Liver (tissue), 9 donors: Measurements from ENCODE around the gene HNRNPR. TPM values are rescaled to one million over a fixed set of nuclear protein-coding genes. Genes with fewer than 3 reads are reported as not detected.

Experiments used
- DNase-seq: peaks from one replicate; pipeline ENCODE4 v3.0.0-alpha.2; 2017; ENCODE audit warnings: low spot score
- H3K27ac ChIP-seq, 2 donors: one replicate each; pipeline ENCODE4 v1.7.0; 2013; ENCODE audit warnings: inconsistent platforms in 2 of 2, low read length in 2 of 2, control low read depth in 1 of 2, low read depth in 1 of 2, mild to moderate bottlenecking in 1 of 2
- H3K27me3 ChIP-seq, 4 donors: one replicate each; pipeline versions ENCODE4 v1.6.1 to v1.7.0; 2013; ENCODE audit warnings: low read length in 3 of 4, inconsistent platforms in 1 of 4, mild to moderate bottlenecking in 1 of 4, moderate library complexity in 1 of 4; ENCODE audit not compliant: control insufficient read depth in 4 of 4, insufficient read depth in 4 of 4
- H3K36me3 ChIP-seq, 4 donors: one replicate each; pipeline versions ENCODE4 v1.6.1 to v1.7.0; 2013; ENCODE audit warnings: low read length in 3 of 4, mild to moderate bottlenecking in 3 of 4, low read depth in 1 of 4, moderate library complexity in 1 of 4; ENCODE audit not compliant: control insufficient read depth in 4 of 4, insufficient read depth in 3 of 4
- H3K4me1 ChIP-seq, 4 donors: one replicate each; pipeline versions ENCODE4 v1.6.1 to v1.7.0; 2013; ENCODE audit warnings: low read length in 3 of 4, mild to moderate bottlenecking in 3 of 4, moderate library complexity in 1 of 4; ENCODE audit not compliant: control insufficient read depth in 4 of 4, insufficient read depth in 4 of 4
- H3K4me3 ChIP-seq, 3 donors: one replicate each; pipeline versions ENCODE4 v1.6.1 to v1.7.0; 2013; ENCODE audit warnings: low read length in 3 of 3, control low read depth in 1 of 3, low read depth in 1 of 3, mild to moderate bottlenecking in 1 of 3
- H3K9ac ChIP-seq, 2 donors: one replicate each; pipeline ENCODE4 v1.7.0; 2013; ENCODE audit warnings: low read length in 2 of 2, mild to moderate bottlenecking in 2 of 2, moderate library complexity in 2 of 2, control low read depth in 1 of 2, low read depth in 1 of 2
- H3K9me3 ChIP-seq, 4 donors: one replicate each; pipeline versions ENCODE4 v1.6.1 to v1.7.0; 2013; ENCODE audit warnings: low read length in 3 of 4; ENCODE audit not compliant: control insufficient read depth in 4 of 4
- CTCF ChIP-seq: fragments of 150-350 bp; IDR thresholded peaks from 2 replicates; pipeline ENCODE4 v1.5.1; 2017; ENCODE audit warnings: improper control_type of control experiment, low read depth, low read length; ENCODE audit not compliant: missing input control
- EGR1 ChIP-seq, 2 donors: IDR thresholded peaks; 2 replicates each; pipeline ENCODE4 v1.6.1; 2016 to 2018; ENCODE audit warnings: antibody characterized with exemption in 2 of 2, low read depth in 2 of 2
- FOXA1 ChIP-seq: IDR thresholded peaks from 2 replicates; pipeline ENCODE4 v1.6.1; 2016; ENCODE audit warnings: antibody characterized with exemption
- HNF4A ChIP-seq, 2 donors: conservative IDR thresholded peaks; 2 replicates each; pipeline ENCODE4 v1.6.1; 2016; ENCODE audit warnings: antibody characterized with exemption in 2 of 2, mild to moderate bottlenecking in 2 of 2
- HNF4G ChIP-seq: IDR thresholded peaks from 2 replicates; pipeline ENCODE4 v1.6.1; 2016; ENCODE audit warnings: antibody characterized with exemption
- NR2F2 ChIP-seq: IDR thresholded peaks from 2 replicates; pipeline ENCODE4 v1.6.1; 2016; ENCODE audit warnings: antibody characterized with exemption
- RAD21 ChIP-seq, 2 donors: IDR thresholded peaks; 2 replicates each; pipeline ENCODE4 v1.6.1; 2016; ENCODE audit warnings: antibody characterized with exemption in 2 of 2, mild to moderate bottlenecking in 2 of 2
- REST ChIP-seq: IDR thresholded peaks from 2 replicates; pipeline ENCODE4 v1.6.1; 2016; ENCODE audit warnings: antibody characterized with exemption, mild to moderate bottlenecking
- YY1 ChIP-seq: IDR thresholded peaks from 2 replicates; pipeline ENCODE4 v1.6.1; 2016; ENCODE audit warnings: antibody characterized with exemption, mild to moderate bottlenecking
- WGBS: extraction: QIAGEN DNeasy Blood & Tissue Kit; methylation state at CpG from one replicate; pipeline ENCODE4 v1.1.7; 2013; 5-methylcytosine and 5-hydroxymethylcytosine counted together
- polyA plus RNA-seq, 2 donors: library from polyadenylated mRNA; stranded (reverse) in 1 of 2; unstranded in 1 of 2; fragments of 200-250 nt in 1 of 2; fragments of >200 nt in 1 of 2; fragmentation: Nextera tagmentation in 1 of 2; extraction: Ambion mirVana in 1 of 2; gene quantifications; one replicate each; pipeline versions ENCODE4 v1.2.1 to v1.2.3, GENCODE V29; 2013 to 2015
- total RNA-seq, 2 donors: library from RNA; depleted of rRNA; stranded (reverse); fragments of >200 nt; gene quantifications; one replicate each; pipeline ENCODE4 v1.2.3, GENCODE V29; 2014
- donor health status: healthy.
- donor health status: healthy.
- donor health status: healthy.
- donor health status: healthy.
- donor health status: healthy.

The HNRNPR gene
- total and polyA plus RNA-seq, 4 donors = 31.2 to 57.0 (median 38.4) TPM

GRCh38 chr1:23370709-23371584 is 26.9 kb upstream of the HNRNPR start:
- Histone ChIP-seq H3K4me3 (no peak overlapping the region), H3K36me3 (peaks cover 0 to 6% (median 0%) of the 10 kb centered on the region in 4 donors), H3K9me3 (peaks cover 0 to 5% (median 0%) of the 10 kb centered on the region in 4 donors), H3K27me3 (no peaks in the 10 kb centered on the region), H3K9ac (no peak overlapping the region), H3K27ac (peak overlapping the region; percentile 55 to 100), H3K4me1 (peaks cover 3 to 34% (median 29%) of the 10 kb centered on the region in 4 donors)
- DNase-seq = peak; percentile 44
- TF ChIP-seq HNF4G = no peak
- TF ChIP-seq FOXA1 = no peak
- peak; percentile 48 for TF ChIP-seq NR2F2
- WGBS = 62% methylated on average over 13 of the region's 13 CpGs

- no peak for TF ChIP-seq CTCF
- no peak for TF ChIP-seq REST
- TF ChIP-seq RAD21 (IDR thresholded peaks at IDR 0.05) = no peak
- no peak overlapping the region for H3K4me3 ChIP-seq
- 78% methylated on average over 5 of the region's 5 CpGs for WGBS
- DNase-seq = no peak
- H3K36me3 ChIP-seq = peaks cover 0 to 6% (median 0%) of the 10 kb centered on the region in 4 donors
- peak overlapping the region; percentile 100 for H3K27ac ChIP-seq
- H3K4me1 ChIP-seq = peaks cover 3 to 34% (median 29%) of the 10 kb centered on the region in 4 donors
- H3K9me3 ChIP-seq = peaks cover 0 to 6% (median 0%) of the 10 kb centered on the region in 4 donors
- H3K27me3 ChIP-seq = no peaks in the 10 kb centered on the region
- H3K9ac ChIP-seq = no peak overlapping the region
These were observed 26.2 kb upstream of the HNRNPR start for GRCh38 chr1:23370330-23370708.

GRCh38 chr1:23369335-23370013 is 25.4 kb upstream of the HNRNPR start, which contains the start of gene ZNF436:
TSS of gene ZNF436 (minus strand) at chr1:23369836. CDS start at chr1:23368005, 1,831 bp downstream.
- H3K4me1 ChIP-seq = peaks cover 3 to 34% (median 29%) of the 10 kb centered on the region in 4 donors
- peaks cover 0 to 8% (median 4%) of the 10 kb centered on the region in 4 donors for H3K36me3 ChIP-seq
- H3K27ac ChIP-seq = peak within 1 kb of the TSS; percentile 100
- peak within 1 kb of the TSS; percentile 81 to 88 (median 88) for H3K4me3 ChIP-seq
- under 1% methylated on average over 29 of the region's 29 CpGs for WGBS
- DNase-seq = peak; percentile 75
- H3K9me3 ChIP-seq = peaks cover 0 to 10% (median under 1%) of the 10 kb centered on the region in 4 donors
- no peak for TF ChIP-seq NR2F2
- TF ChIP-seq YY1 = peak; percentile 8
- TF ChIP-seq HNF4A (conservative IDR thresholded peaks at IDR 0.05) = no peak
- no peak for TF ChIP-seq EGR1 (IDR thresholded peaks at IDR 0.05; ENCODE audit: low read depth in 2 of 2)
- peak within 1 kb of the TSS; percentile 98 to 100 for H3K9ac ChIP-seq
- no peaks in the 10 kb centered on the region for H3K27me3 ChIP-seq
